Pulmonary artery endothelial cell (primary cell): ENCODE results near the gene PCDHB15. TPM values are rescaled to one million over a fixed set of nuclear protein-coding genes. Genes with fewer than 3 reads are reported as not detected.
"Not testable (repeated sequence)": the region's sequence is repeated elsewhere in the genome, so short reads cannot be mapped to it uniquely, and the experiment has no call there.

Experiments used
- DNase-seq: peaks from one replicate; pipeline ENCODE4 v3.0.0-alpha.2; 2011; ENCODE audit warnings: low read depth, low spot score
- total RNA-seq: library from RNA; depleted of rRNA; stranded (reverse); fragments of >200 nt; gene quantifications from 2 replicates; pipeline ENCODE4 v1.2.3, GENCODE V29; 2014

Gene PCDHB15
- total RNA-seq: 0.26 and 0.95 TPM in 2 replicates

DNA sequence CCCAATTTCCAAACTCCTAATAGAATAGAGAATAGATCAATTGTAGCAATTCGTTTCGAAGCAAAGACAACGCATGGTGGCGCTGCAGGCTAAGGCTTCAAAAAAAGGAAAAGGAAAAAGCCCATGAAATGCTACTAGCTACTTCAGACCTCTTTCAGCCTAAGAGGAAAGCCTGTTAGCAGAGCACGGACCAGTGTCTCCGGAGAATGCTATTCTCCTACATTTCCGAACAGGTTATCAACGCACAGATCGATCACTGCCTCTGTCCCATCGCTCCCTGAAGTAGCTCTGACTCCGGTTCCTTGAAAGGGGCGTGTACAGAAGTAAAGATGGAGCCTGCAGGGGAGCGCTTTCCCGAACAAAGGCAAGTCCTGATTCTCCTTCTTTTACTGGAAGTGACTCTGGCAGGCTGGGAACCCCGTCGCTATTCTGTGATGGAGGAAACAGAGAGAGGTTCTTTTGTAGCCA is at the start of gene PCDHB15:
Gene PCDHB15, plus strand, starts transcription at position 146 of the 468 bp plus-strand sequence. Its CDS starts 184 bp downstream, at position 330.
- no peak for DNase-seq

- DNase-seq: no peak
These were observed 48.8 kb upstream of the PCDHB15 start for GRCh38 chr5:141196363-141196762.

DNA sequence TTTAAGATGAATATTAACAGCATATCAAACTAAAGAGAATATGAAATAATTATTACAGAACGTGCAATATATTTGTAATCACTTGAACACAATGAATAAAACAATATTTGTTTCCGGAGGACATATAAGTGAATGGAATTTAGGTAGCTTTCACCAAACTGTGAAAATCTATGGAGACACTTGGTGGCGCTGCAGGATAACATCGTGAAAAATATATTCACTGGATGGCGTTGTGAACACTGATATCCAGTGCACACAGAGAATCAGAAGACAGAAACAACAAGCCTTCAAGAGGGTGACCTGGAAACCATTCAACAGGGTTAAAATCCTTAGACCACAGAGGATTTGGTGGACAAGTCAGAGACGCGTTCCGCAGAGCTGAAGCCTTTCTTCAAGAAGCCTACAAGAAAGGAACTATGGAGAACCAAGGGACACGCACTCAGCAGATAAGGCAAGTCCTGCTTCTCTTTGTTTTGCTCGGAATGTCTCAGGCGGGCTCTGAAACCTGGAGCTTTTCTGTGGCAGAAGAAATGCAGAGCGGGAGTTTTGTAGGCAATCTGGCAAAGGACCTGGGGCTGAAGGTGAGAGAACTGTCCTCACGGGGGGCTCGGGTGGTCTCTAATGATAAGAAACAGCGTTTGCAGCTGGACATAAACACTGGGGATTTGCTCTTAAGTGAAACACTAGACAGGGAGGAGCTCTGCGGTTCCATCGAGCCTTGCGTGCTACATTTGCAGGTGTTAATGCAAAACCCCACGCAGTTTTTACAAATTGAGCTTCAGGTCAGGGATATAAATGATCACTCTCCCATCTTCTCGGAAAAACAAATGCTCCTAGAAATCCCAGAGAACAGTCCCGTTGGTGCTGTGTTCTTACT is 45.6 kb upstream of the PCDHB15 start, which contains the start of gene PCDHB11:
Gene PCDHB11, plus strand, starts transcription at position 269 of the 877 bp plus-strand sequence. Its CDS starts 148 bp downstream, at position 417.
- no peak for DNase-seq

GRCh38 chr5:141201126-141201525 is 44.1 kb upstream of the PCDHB15 start:
- DNase-seq: not testable (repeated sequence)

GRCh38 chr5:141201646-141202045 is 43.5 kb upstream of the PCDHB15 start:
- not testable (repeated sequence) for DNase-seq

DNA sequence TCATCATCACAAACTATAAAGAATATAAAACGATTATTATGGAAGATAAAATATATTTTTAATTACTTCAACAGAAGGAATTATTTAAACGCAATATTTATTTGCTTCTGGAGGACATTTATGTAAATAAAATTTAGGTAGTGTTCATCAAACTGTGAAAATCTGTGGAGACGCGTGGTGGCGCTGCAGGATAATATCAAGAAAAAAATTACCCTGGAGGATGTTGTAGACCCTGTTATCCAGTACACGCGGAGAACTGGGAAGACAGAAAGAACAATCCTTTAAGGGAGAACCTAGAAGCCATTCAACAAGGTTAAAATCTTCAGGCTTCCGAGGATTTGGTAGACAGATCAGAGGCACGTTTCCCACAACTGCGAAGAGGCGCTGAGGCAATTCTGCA is 36.7 kb upstream of the PCDHB15 start, which contains the start of gene PCDHB12:
Gene PCDHB12, plus strand, starts transcription at position 242 of the 400 bp plus-strand sequence. CDS start 189 bp downstream, outside the sequence.
- no peak for DNase-seq

DNA sequence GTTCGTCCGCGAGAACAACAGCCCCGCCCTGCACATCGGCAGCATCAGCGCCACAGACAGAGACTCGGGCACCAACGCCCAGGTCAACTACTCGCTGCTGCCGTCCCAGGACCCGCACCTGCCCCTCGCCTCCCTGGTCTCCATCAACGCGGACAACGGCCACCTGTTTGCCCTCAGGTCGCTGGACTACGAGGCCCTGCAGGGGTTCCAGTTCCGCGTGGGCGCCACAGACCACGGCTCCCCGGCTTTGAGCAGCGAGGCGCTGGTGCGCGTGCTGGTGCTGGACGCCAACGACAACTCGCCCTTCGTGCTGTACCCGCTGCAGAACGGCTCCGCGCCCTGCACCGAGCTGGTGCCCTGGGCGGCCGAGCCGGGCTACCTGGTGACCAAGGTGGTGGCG is 34.9 kb upstream of the PCDHB15 start:
- DNase-seq: not testable (repeated sequence)

DNA sequence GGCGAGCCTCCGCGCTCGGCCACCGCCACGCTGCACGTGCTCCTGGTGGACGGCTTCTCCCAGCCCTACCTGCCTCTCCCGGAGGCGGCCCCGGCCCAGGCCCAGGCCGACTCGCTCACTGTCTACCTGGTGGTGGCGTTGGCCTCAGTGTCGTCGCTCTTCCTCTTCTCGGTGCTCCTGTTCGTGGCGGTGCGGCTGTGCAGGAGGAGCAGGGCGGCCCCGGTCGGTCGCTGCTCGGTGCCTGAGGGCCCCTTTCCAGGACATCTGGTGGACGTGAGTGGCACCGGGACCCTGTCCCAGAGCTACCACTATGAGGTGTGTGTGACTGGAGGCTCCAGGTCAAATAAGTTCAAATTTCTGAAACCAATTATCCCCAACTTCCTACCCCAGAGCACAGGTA is 34.3 kb upstream of the PCDHB15 start:
- not testable (repeated sequence) for DNase-seq

- not testable (repeated sequence) for DNase-seq
These were observed 31.4 kb upstream of the PCDHB15 start, which contains the start of gene PCDHB13 for GRCh38 chr5:141213656-141214339. PCDHB13 (plus strand) TSS chr5:141213919; CDS start chr5:141214124, 205 bp downstream.

DNA sequence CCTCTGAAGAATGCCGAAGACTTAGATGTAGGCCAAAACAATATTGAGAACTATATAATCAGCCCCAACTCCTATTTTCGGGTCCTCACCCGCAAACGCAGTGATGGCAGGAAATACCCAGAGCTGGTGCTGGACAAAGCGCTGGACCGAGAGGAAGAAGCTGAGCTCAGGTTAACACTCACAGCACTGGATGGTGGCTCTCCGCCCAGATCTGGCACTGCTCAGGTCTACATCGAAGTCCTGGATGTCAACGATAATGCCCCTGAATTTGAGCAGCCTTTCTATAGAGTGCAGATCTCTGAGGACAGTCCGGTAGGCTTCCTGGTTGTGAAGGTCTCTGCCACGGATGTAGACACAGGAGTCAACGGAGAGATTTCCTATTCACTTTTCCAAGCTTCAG is 30.6 kb upstream of the PCDHB15 start:
- DNase-seq: not testable (repeated sequence)

DNA sequence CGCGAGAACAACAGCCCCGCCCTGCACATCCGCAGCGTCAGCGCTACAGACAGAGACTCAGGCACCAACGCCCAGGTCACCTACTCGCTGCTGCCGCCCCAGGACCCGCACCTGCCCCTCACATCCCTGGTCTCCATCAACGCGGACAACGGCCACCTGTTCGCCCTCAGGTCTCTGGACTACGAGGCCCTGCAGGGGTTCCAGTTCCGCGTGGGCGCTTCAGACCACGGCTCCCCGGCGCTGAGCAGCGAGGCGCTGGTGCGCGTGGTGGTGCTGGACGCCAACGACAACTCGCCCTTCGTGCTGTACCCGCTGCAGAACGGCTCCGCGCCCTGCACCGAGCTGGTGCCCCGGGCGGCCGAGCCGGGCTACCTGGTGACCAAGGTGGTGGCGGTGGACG is 29.7 kb upstream of the PCDHB15 start:
- not testable (repeated sequence) for DNase-seq

- not testable (repeated sequence) for DNase-seq
These were observed 29.2 kb upstream of the PCDHB15 start for GRCh38 chr5:141216035-141216434.

- no peak for DNase-seq
These were observed 21.9 kb upstream of the PCDHB15 start, which contains the start of gene PCDHB14 for GRCh38 chr5:141223112-141223783. PCDHB14 (plus strand) TSS chr5:141223343; CDS start chr5:141223506, 163 bp downstream.

- not testable (repeated sequence) for DNase-seq
These were observed 20.4 kb upstream of the PCDHB15 start for GRCh38 chr5:141224844-141225243.

DNA sequence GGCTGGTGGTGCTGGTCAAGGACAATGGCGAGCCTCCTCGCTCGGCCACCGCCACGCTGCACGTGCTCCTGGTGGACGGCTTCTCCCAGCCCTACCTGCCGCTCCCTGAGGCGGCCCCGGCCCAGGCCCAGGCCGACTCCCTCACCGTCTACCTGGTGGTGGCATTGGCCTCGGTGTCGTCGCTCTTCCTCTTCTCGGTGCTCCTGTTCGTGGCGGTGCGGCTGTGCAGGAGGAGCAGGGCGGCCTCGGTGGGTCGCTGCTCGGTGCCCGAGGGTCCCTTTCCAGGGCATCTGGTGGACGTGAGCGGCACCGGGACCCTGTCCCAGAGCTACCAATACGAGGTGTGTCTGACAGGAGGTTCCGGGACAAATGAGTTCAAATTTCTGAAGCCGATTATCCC is 19.8 kb upstream of the PCDHB15 start:
- not testable (repeated sequence) for DNase-seq

DNA sequence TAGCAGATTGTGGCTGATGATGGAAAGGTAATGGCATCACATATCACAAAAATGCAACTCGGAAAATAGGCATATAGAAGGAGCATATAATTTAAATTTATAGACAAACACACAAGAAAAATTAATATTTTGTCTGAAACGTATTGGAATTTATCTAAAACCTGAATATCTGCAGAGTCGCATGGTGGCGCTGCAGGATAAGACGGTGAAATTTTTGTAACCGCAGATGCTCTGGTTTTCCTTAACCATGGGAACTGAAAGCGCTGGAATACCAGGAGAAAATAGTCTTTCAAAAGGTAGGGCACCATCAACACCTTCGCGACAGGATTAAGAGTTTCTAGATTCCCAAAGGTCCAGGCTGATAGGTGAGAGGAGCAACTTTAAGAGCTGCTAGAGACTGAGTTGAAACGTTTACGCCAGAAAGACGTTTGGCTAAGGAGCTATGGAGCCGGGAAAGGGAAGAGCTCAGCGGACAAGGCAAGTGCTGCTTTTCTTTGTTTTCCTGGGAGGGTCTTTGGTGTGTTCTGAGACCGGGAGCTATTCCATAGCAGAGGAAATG is 11.0 kb upstream of the PCDHB15 start:
- DNase-seq: no peak

- not testable (repeated sequence) for DNase-seq
These were observed 9.3 kb upstream of the PCDHB15 start for GRCh38 chr5:141235922-141236321.

DNA sequence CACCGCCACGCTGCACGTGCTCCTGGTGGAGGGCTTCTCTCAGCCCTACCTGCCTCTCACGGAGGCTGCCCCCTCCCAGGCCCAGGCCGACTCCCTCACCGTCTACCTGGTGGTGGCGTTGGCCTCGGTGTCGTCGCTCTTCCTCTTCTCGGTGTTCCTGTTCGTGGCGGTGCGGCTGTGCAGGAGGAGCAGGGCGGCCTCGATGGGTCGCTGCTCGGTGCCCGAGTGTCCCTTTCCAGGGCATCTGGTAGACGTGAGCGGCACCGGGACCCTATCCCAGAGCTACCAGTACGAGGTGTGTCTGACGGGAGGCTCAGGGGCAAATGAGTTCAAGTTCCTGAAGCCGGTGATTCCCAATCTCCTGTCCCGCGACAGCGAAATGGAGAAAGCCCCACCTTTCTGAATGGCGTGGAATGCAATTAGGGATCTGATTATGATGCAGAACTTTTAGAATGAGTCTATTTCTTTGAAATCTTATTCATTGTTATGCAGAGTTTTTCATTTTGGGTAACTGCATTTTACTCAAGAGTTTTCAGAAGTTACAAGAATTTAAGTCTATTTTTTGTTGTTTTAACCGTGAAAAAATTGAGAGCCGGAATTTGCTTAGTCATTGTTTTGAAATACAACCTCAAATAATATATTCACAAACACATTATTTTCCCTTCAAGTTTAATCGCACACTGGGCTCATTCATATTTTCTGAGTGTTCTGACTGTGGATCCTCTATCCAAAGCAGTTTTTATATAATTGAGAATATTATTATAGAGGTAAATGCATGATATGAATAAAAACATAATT is 8.5 kb upstream of the PCDHB15 start:
- DNase-seq: no peak

DNA sequence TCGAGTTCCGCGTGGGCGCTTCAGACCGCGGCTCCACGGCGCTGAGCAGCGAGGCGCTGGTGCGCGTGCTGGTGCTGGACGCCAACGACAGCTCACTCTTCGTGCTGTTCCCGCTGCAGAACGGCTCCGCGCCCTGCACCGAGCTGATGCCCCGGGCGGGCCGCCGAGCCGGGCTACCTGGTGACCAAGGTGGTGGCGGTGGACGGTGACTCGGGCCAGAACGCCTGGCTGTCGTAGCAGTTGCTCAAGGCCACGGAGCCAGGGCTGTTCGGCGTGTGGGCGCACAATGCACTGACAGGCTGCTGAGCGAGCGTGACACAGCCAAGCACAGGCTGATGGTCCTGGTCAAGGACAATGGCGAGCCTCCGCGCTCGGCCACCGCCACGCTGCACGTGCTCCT is 3.7 kb upstream of the PCDHB15 start:
- no peak for DNase-seq

DNA sequence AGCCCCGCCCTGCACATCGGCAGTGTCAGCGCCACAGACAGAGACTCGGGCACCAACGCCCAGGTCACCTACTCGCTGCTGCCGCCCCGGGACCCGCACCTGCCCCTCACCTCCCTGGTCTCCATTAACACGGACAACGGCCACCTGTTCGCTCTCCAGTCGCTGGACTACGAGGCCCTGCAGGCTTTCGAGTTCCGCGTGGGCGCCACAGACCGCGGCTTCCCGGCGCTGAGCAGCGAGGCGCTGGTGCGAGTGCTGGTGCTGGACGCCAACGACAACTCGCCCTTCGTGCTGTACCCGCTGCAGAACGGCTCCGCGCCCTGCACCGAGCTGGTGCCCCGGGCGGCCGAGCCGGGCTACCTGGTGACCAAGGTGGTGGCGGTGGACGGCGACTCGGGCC is 1.8 kb downstream of the PCDHB15 start:
- not testable (repeated sequence) for DNase-seq
